Dedifferentiated amniotic fluid mesenchymal stem cell (primary cell): Measurements from ENCODE around the gene FAM83F.

Source experiments
- DNase-seq: peaks from one replicate; pipeline ENCODE4 v3.0.0-alpha.2; 2016; ENCODE audit errors: extremely low spot score

Gene FAM83F

DNA sequence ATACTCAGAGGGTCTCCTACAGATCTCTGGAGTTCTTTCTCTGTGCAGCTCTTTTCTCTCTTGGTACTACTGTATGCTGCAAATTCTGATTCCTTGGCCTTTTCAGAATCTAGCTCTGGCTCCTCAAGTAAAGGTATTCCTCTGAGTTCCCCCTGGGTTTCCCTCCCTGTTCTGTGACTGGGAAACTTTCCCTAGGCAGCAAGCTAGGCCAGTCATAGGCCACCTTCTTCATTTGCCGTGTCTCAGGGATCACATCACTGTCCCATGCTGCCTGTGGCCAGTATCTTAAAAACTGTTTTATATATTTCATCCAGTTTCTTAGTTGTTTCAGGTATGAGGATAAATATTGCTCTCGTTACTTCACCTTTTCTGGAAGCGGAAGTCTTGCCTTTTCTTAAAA lies 71.2 kb downstream of the FAM83F start:
- DNase-seq: no peak

DNA sequence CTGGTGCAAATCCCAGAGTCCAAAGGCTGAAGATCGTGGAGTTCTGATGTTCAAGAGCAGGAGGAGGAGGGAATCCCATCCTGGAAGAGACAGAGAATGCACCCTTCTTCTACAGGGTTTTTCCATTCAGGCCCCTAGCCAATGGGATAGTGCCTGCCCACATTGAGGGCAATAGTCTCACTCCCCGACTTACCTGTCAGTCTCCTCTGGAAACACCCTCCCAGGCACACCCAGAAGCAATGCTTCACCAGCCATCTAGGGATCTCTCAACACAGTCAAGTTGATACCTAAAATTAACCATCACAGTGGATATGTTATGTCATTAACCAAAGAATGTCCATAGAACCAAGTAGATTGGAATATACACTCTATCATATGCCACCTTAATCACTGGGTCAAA lies 72.9 kb downstream of the FAM83F start:
- no peak for DNase-seq

GRCh38 chr22:40070701-40071100 lies 75.9 kb downstream of the FAM83F start:
- no peak for DNase-seq

DNA sequence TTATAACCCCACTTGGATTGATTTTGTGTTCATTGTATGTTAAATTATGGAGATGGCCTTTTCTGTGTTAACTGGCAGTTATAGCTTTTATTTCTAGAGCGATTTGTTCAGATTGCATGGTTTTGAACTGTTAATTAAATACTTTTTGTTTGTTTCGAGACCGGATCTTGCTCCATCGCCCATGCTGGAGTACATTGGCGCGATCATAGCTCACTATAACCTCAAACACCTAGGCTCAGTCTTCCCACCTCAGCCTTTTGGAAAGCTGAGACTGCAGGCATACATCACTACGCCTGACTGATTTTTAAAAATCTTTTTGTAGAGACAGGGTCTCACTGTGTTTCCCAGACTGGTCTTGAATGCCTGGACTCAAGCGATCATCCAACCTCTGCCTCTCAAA lies 77.0 kb downstream of the FAM83F start:
- no peak for DNase-seq

DNA sequence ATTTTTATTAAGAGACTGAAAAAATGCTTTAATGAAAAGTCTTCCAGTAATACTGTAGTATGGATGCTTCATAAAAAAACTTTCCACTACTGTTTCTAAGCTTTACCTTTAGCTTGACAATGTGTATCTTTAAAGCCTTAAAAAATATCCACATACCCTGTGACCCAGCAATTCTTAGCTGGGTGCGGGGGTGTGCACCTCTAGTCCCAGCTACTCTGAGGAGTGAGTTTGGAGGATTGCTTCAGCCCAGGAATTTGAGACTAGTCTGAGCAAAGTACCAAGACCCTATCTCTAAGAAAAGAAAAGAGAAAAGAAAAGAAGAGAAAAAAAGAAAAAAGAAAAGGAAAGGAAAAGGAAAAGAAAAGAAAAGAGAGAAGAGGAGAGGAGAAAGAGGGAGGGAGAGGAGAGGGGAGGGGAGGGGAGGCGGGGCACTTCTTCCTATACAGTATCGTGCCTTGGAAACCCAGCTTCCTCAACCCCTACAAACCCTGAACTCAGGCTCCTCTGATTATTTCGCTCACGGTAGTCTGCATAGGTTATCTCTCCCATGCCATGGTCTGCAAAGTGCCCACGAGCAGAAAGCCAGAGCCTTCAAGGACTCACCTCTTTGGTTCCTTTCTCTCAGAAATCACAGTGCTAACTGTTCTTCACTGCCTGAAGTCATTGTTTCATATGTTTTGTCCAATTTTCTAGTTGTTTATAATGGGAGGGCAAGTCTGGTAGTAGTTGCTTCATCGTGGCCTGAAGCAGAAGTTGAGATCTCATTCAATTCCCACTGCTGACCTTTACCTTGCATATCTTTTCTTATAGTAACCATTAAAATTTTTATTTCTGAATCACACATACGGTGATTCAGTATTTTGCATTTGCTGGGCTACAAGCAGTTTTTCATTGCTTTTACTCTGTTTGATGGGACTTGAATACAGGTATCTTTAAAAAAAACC lies 82.2 kb downstream of the FAM83F start:
- DNase-seq: no peak

DNA sequence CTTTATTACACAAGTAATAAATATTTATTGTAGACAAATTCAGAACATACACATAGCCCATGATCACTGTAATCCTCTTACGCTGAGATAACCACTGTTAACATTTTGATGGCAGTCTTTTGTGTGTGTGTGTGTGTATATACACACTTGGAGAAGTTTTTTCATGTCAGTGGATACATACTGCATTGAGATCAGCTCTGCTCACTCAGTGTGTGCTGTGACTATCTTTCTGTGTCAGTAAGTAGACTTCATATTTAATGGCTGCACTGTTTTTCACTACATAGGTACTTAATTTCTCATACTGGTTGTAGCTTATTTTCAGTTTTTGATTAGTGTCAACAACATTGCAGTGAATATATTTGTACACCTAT lies 82.9 kb downstream of the FAM83F start:
- DNase-seq: no peak

DNA sequence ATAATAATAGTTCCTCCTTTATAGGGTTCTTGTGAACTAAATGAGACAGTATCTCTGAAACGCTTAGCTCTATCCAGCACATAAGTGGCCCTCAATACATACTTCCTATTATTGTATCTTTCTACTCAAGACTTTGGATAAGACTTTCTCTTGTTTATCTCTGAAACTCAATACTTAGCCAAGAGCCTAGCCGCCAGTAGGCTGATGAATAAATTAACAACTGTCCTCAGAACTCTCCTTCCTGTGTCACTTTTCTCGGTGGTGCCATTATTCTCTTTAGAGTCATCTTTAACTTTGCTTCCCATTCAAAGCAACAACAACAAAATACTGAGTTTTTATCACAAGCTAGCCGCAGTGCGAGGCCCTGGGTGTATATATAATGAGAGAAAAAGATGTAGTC lies 86.9 kb downstream of the FAM83F start:
- no peak for DNase-seq

DNA sequence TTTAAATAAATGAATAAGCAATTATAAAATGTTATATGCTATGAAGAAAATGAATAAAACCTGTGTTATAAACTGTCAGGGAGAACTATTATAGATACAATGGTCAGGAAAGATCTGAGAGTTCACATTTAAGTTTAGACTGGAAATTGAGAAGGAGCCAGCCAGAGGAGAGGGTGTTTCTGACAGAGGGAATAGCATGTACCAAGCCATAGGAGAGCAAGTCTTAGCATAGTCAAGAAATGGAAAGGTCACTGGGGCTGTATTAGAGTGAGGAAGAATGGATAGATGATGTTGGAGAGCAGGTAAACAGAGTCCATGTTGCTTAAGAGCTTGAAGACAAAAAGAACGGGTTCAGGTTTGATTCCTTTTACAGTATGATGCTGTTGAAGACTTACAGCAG lies 87.4 kb downstream of the FAM83F start:
- no peak for DNase-seq

GRCh38 chr22:40083794-40084193 lies 89.0 kb downstream of the FAM83F start:
- DNase-seq: no peak

DNA sequence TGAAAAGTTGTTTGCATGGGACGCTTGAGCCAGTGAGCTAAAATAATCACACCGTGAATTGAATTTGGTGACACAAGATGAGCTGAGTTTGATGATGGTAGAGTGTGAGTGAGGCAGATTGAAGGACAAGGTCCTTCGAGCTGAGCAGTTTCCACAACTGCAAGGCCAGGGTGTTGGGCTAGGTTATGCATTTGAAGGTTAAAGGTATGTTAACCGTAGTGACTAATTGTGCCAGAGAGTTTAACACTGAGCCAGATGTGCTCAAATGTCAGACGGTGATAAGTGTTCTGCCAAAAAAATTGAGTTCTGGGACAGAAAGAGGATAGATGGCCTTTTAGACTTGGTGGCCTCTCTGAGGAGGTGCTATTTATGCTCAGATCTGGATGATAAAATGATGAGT lies 89.5 kb downstream of the FAM83F start:
- no peak for DNase-seq

DNA sequence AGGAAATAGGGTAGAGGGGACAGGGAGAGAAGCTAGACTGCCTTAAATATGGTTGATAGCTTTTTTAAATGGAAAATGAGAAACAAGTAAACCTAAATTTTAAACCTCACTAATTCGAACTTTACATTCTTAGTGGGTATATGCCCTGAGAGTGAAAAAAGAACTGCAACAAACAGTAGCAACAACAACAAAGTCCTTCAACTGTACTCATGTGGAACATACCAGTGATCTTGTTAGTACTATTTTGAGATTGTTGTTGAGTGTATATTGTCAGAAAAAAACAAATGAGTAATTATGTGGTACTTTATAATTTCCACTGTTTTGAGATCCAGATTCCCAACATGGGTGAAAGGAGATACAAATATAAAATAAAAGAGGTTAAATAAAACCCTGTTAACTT lies 94.1 kb downstream of the FAM83F start:
- no peak for DNase-seq
